Heart right ventricle (tissue), 16 donors: Measurements from ENCODE around the gene ATP10A. TPM values are rescaled to one million over a fixed set of nuclear protein-coding genes. Genes with fewer than 3 reads are reported as not detected.

Source experiments
- ATAC-seq, 8 donors: fragments of 200-7000 bp; cut with Tn5 transposase; one replicate each; pipeline ENCODE4 v1.9.1; 2020; ENCODE audit warnings: mild to moderate bottlenecking in 8 of 8, moderate library complexity in 8 of 8, moderate number of reproducible peaks in 1 of 8
- DNase-seq, 2 donors: peaks; one replicate each; pipeline ENCODE4 v3.0.0-alpha.2; 2020
- H3K27ac ChIP-seq, 10 donors: fragments of 200-600 bp; sonication (generic) in 2 of 10; one replicate each; pipeline versions ENCODE4 v1.5.0 to v1.8.0; 2020 to 2022; ENCODE audit warnings: mild to moderate bottlenecking in 3 of 10
- H3K27me3 ChIP-seq, 7 donors: fragments of 200-600 bp; one replicate each; pipeline ENCODE4 v1.8.0; 2021 to 2022; ENCODE audit warnings: mild to moderate bottlenecking in 2 of 7
- H3K36me3 ChIP-seq, 9 donors: fragments of 200-600 bp; sonication (generic) in 1 of 9; one replicate each; pipeline versions ENCODE4 v1.5.0 to v1.8.0; 2020 to 2022; ENCODE audit warnings: mild to moderate bottlenecking in 2 of 9
- H3K4me1 ChIP-seq, 9 donors: fragments of 200-600 bp; sonication (generic) in 1 of 9; one replicate each; pipeline versions ENCODE4 v1.5.0 to v1.8.0; 2020 to 2022; ENCODE audit warnings: mild to moderate bottlenecking in 4 of 9
- H3K4me3 ChIP-seq, 10 donors: fragments of 200-600 bp; sonication (generic) in 2 of 10; one replicate each; pipeline versions ENCODE4 v1.5.0 to v1.8.0; 2020 to 2022; ENCODE audit warnings: mild to moderate bottlenecking in 7 of 10, moderate library complexity in 2 of 10
- H3K9me3 ChIP-seq, 11 donors: fragments of 200-600 bp in 10 of 11; sonication (generic) in 2 of 11; one replicate each; pipeline versions ENCODE4 v1.5.0 to v1.8.0; 2013 to 2022; ENCODE audit warnings: mild to moderate bottlenecking in 2 of 11, control low read depth in 1 of 11, moderate library complexity in 1 of 11
- WGBS, 2 donors: extraction: QIAGEN DNeasy Blood & Tissue Kit; methylation state at CpG; one replicate each; pipeline ENCODE4 v1.1.7; 2013; ENCODE audit warnings: inconsistent platforms in 1 of 2; 5-methylcytosine and 5-hydroxymethylcytosine counted together
- intact Hi-C, 10 donors: fragments of 100-400 bp; cut with DNase I; formaldehyde crosslinking; loops; one replicate each; pipeline versions ENCODE4 v1.11.1 to v1.14.2; 2022
- polyA plus RNA-seq, 2 donors: library from polyadenylated mRNA; stranded (reverse); fragments of 200-250 nt; gene quantifications; one replicate each; pipeline ENCODE4 v1.2.3, GENCODE V29; 2013
- total RNA-seq, 10 donors: library from RNA; stranded (reverse); fragmentation: NEBNext Ultra II Directional in 3 of 10; extraction: Animal tissue kit (Norgen Biotek cat#: 25700) in 3 of 10; gene quantifications; one replicate each; pipeline versions ENCODE4 v1.2.1 to v1.2.4, GENCODE V29; 2021 to 2023
- TF ChIP-seq, protein P1 (sequence below), 9 donors: fragments of 200-600 bp; sonication (generic) in 2 of 9; IDR thresholded peaks; one replicate each; pipeline versions ENCODE4 v1.5.0 to v1.8.0; 2021 to 2022; ENCODE audit warnings: antibody characterized with exemption in 9 of 9, mild to moderate bottlenecking in 5 of 9, moderate library complexity in 1 of 9
- donor health status: Arrhythmogenic right ventricular cardiomyopathy.
- donor health status: ischemic (EF 13 %, LVEDD 7.1; RV severe dilation, severe dysfunction).
- donor health status: healthy with polysubstance abuse.
- donor health status: DM: no; HTN: yes; CAD: no.
- donor health status: DM: no; HTN: no; CAD: no.
- donor health status: ischemic (EF 25% LVEDD 6.9; RV normal size, moderate dysfunction).
- donor health status: ischemic (EF 25% LVEDD 5.7; RV mildly dilated, moderate dysfunction).
- donor health status: healthy.
- donor health status: DM: yes; HTN: yes; CAD: no.
- donor health status: Ischemic cardiomyopathy.
- donor health status: ischemic (EF 35%, LVEDD 5.7; RV mildly dilated, moderate dysfunction).
- donor health status: nonischemic (EF 11% LVEDD 7.7; RV severe dilation, severe dysfunction).
- donor health status: DM: yes; HTN: yes; CAD: no.
- donor health status: PGD.
- donor health status: ischemic (EF 29% LVEDD 5.4; RV normal size, mild dysfunction).
- donor health status: nonischemic (EF 23%, LVEDD 6.1; RV moderate dilation, normal function).

The ATP10A gene
- total and polyA plus RNA-seq, 12 donors: 0.45 to 2.2 (median 0.89) TPM

DNA sequence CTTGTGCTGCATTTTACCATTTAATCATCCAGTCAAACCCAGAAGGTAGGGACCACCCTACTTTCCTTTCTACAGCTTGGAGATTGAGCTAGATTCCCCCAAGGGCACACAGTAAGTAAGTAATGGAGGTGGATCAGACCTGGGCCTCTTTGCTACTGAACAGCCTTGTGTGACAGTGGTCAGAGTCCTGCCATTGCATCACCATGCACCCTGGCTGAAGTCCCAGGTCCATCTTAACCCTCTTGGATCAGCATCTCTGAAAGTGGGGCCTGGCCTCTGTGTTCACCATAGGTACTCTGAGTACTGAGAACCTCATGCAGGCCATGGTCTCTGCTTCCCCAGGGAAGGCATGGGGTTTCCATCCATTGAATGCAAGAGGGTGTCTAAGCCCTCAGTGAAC, 34.5 kb upstream of the ATP10A start:
- no peak overlapping the region for H3K4me3 ChIP-seq
- DNase-seq: no peak
- no peak for ATAC-seq

DNA sequence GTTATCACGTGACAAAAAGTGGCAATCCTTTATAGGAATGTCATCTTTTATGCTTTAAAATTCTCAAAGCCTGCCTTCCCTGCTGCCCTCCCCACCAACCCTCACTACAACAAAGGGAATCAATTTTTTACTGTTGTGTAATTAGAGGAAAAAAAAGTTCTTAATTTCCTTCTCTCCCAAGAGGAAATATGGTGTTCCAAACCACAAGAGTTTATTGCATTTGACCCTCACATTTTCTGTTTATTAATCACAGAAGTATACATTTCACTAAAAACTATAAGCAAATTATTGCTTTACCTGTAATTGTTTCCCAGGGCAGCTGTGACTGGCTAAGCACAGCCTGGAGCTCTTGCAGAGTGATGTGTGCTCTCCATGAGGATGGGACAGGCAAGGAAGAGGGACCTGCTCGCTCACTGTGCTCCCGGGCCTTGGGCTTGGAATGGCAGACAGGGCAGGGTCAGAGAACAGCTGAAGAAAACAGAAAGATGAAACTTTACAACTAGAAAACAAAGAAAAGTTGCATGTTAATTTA, 31.3 kb upstream of the ATP10A start:
- no peak overlapping the region for H3K27ac ChIP-seq
- no peak overlapping the region for H3K4me3 ChIP-seq
- peaks cover 0 to 6% (median 0%) of the 10 kb centered on the region in 11 donors for H3K9me3 ChIP-seq
- no peaks in the 10 kb centered on the region for H3K4me1 ChIP-seq
- peaks cover 0 to 13% (median 0%) of the 10 kb centered on the region in 7 donors for H3K27me3 ChIP-seq
- no peak for ATAC-seq
- TF ChIP-seq, protein P1, sequence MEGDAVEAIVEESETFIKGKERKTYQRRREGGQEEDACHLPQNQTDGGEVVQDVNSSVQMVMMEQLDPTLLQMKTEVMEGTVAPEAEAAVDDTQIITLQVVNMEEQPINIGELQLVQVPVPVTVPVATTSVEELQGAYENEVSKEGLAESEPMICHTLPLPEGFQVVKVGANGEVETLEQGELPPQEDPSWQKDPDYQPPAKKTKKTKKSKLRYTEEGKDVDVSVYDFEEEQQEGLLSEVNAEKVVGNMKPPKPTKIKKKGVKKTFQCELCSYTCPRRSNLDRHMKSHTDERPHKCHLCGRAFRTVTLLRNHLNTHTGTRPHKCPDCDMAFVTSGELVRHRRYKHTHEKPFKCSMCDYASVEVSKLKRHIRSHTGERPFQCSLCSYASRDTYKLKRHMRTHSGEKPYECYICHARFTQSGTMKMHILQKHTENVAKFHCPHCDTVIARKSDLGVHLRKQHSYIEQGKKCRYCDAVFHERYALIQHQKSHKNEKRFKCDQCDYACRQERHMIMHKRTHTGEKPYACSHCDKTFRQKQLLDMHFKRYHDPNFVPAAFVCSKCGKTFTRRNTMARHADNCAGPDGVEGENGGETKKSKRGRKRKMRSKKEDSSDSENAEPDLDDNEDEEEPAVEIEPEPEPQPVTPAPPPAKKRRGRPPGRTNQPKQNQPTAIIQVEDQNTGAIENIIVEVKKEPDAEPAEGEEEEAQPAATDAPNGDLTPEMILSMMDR (IDR thresholded peaks at IDR 0.05): no peak
- WGBS, 2 donors: 78 to 80% methylated on average over 3 of the region's 3 CpGs
- DNase-seq: no peak
- no peaks in the 10 kb centered on the region for H3K36me3 ChIP-seq
- intact Hi-C loops: no loop called here

More for the DNA sequence above, 34.5 kb upstream of the ATP10A start:
- Histone ChIP-seq H3K36me3 (no peaks in the 10 kb centered on the region), H3K27me3 (peaks cover 0 to 9% (median 0%) of the 10 kb centered on the region in 7 donors), H3K9me3 (peaks cover 0 to 6% (median 0%) of the 10 kb centered on the region in 11 donors), H3K4me1 (no peaks in the 10 kb centered on the region), H3K27ac (no peak overlapping the region)
- intact Hi-C loops: no loop called here
- TF ChIP-seq, protein P1 (IDR thresholded peaks at IDR 0.05): no peak

DNA sequence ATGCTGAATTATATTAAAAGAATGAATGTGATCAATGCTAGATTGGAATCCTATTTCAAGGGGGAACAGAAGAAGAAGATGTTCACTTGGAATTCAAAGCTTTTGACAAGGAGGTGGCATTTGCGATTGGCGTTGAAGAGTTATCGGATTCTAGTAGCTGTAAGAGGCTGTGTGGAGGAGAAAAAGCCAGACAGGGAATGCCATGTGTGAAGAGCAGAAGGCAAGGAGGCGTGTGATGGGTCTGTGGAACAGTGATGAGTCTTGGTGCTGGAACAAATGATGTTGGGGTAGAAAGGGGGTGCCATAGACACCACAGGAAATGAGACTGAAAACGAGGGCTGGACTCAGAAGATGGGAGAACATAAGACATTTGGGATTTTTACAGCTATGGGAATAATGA, 30.5 kb upstream of the ATP10A start:
- peaks cover 0 to 6% (median 0%) of the 10 kb centered on the region in 11 donors for H3K9me3 ChIP-seq
- H3K27ac ChIP-seq: no peak overlapping the region
- WGBS, 2 donors: 84 to 85% methylated on average over 5 of the region's 5 CpGs
- no peaks in the 10 kb centered on the region for H3K4me1 ChIP-seq
- intact Hi-C loops: no loop called here
- no peaks in the 10 kb centered on the region for H3K36me3 ChIP-seq
- no peak for DNase-seq
- H3K27me3 ChIP-seq: peaks cover 0 to 15% (median 0%) of the 10 kb centered on the region in 7 donors
- no peak overlapping the region for H3K4me3 ChIP-seq
- no peak for ATAC-seq
- TF ChIP-seq, protein P1 (IDR thresholded peaks at IDR 0.05): no peak

DNA sequence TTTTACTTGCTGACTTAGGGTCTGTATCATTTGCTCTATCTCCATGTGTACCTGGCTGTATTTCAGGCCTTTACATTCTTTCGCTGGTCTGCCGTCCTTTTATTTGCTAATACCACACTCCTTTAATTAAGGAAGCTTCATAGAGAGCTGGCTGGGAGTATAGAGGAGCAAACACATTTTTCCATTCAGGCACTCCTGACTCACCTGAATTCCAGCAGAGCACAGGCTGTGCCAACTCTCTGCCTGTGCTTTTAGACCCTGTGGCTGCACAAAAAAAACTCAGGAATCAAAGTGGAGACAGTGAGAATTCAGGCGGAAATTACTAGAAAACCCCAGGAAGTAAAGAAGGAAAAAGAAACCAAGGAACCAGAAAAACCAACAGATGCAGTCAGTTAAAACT, 29.0 kb upstream of the ATP10A start:
- DNase-seq (no peak), ATAC-seq (no peak)
- Histone ChIP-seq H3K9me3 (peaks cover 0 to 6% (median 0%) of the 10 kb centered on the region in 11 donors), H3K4me1 (no peaks in the 10 kb centered on the region), H3K4me3 (no peak overlapping the region), H3K27me3 (peaks cover 0 to 15% (median 0%) of the 10 kb centered on the region in 7 donors), H3K36me3 (no peaks in the 10 kb centered on the region), H3K27ac (no peak overlapping the region)
- 55 to 80% methylated on average over 3 of the region's 3 CpGs for WGBS, 2 donors
- intact Hi-C loops: no loop called here
- TF ChIP-seq, protein P1 (IDR thresholded peaks at IDR 0.05): no peak
